Heart left ventricle (tissue), 16 donors: Measurements from ENCODE around the gene KIAA1958. TPM values are rescaled to one million over a fixed set of nuclear protein-coding genes. Genes with fewer than 3 reads are reported as not detected.

Experiments used
- ATAC-seq, 4 donors: fragments of 200-7000 bp; cut with Tn5 transposase; one replicate each; pipeline ENCODE4 v1.9.1; 2020 to 2022; ENCODE audit warnings: moderate library complexity in 4 of 4, mild to moderate bottlenecking in 3 of 4, moderate number of reproducible peaks in 1 of 4
- DNase-seq, 5 donors: peaks; one replicate each; pipeline ENCODE4 v3.0.0-alpha.2; 2020
- H3K27ac ChIP-seq, 12 donors: fragments of 200-600 bp; sonication (generic) in 4 of 12; one replicate each; pipeline versions ENCODE4 v1.5.0 to v1.8.0; 2016 to 2022; ENCODE audit warnings: mild to moderate bottlenecking in 2 of 12
- H3K27me3 ChIP-seq, 9 donors: fragments of 200-600 bp; sonication (generic) in 2 of 9; one replicate each; pipeline versions ENCODE4 v1.5.1 to v1.8.0; 2016 to 2022; ENCODE audit warnings: mild to moderate bottlenecking in 3 of 9
- H3K36me3 ChIP-seq, 9 donors: fragments of 200-600 bp; sonication (generic) in 2 of 9; one replicate each; pipeline versions ENCODE4 v1.5.0 to v1.8.0; 2018 to 2022; ENCODE audit warnings: mild to moderate bottlenecking in 2 of 9
- H3K4me1 ChIP-seq, 12 donors: fragments of 200-600 bp; sonication (generic) in 4 of 12; one replicate each; pipeline versions ENCODE4 v1.5.0 to v1.8.0; 2016 to 2022; ENCODE audit warnings: mild to moderate bottlenecking in 3 of 12
- H3K4me3 ChIP-seq, 12 donors: fragments of 200-600 bp; sonication (generic) in 4 of 12; one replicate each; pipeline versions ENCODE4 v1.5.0 to v1.8.0; 2017 to 2022; ENCODE audit warnings: mild to moderate bottlenecking in 9 of 12, moderate library complexity in 4 of 12
- H3K9me3 ChIP-seq, 12 donors: fragments of 200-600 bp; sonication (generic) in 4 of 12; one replicate each; pipeline versions ENCODE4 v1.5.0 to v1.8.0; 2016 to 2022; ENCODE audit warnings: mild to moderate bottlenecking in 1 of 12
- POLR2A ChIP-seq, 2 donors: fragments of 450-650 bp; IDR thresholded peaks; one replicate each; pipeline ENCODE4 v1.6.1; 2017; ENCODE audit warnings: antibody characterized with exemption in 2 of 2, mild to moderate bottlenecking in 2 of 2, moderate library complexity in 2 of 2
- WGBS, 4 donors: extraction: QIAGEN DNeasy Blood & Tissue Kit in 2 of 4; methylation state at CpG; one replicate each; pipeline versions ENCODE4 v1.1.5 to v1.1.7; 2013 to 2018; 5-methylcytosine and 5-hydroxymethylcytosine counted together
- intact Hi-C, 10 donors: fragments of 100-400 bp; cut with DNase I; formaldehyde crosslinking; loops; one replicate each; pipeline versions ENCODE4 v1.11.1 to v1.14.2; 2022
- polyA plus RNA-seq, 2 donors: library from polyadenylated mRNA; stranded (reverse); fragments of 200-250 nt; gene quantifications; one replicate each; pipeline ENCODE4 v1.2.3, GENCODE V29; 2013
- total RNA-seq, 9 donors: library from RNA; depleted of rRNA in 2 of 9; stranded (reverse); fragments of >200 nt in 2 of 9; fragmentation: NEBNext Ultra II Directional in 3 of 9; extraction: Animal tissue kit (Norgen Biotek cat#: 25700) in 3 of 9; gene quantifications; one replicate each; pipeline versions ENCODE4 v1.1.0 to v1.2.4, GENCODE V29; 2016 to 2023
- TF ChIP-seq, protein P1 (sequence below), 12 donors: fragments of 200-600 bp; sonication (generic) in 4 of 12; IDR thresholded peaks; one replicate each; pipeline versions ENCODE4 v1.5.0 to v1.8.0; 2018 to 2022; ENCODE audit warnings: antibody characterized with exemption in 12 of 12, mild to moderate bottlenecking in 5 of 12
- donor health status: ischemic (EF 13 %, LVEDD 7.1; RV severe dilation, severe dysfunction).
- donor health status: healthy with polysubstance abuse.
- donor health status: DM: no; HTN: yes; CAD: no.
- donor health status: DM: no; HTN: no; CAD: no.
- donor health status: ischemic (EF 25% LVEDD 6.9; RV normal size, moderate dysfunction).
- donor health status: ischemic (EF 25% LVEDD 5.7; RV mildly dilated, moderate dysfunction).
- donor health status: healthy.
- donor health status: DM: yes; HTN: yes; CAD: no.
- donor health status: ischemic (EF 35%, LVEDD 5.7; RV mildly dilated, moderate dysfunction).
- donor health status: nonischemic (EF 11% LVEDD 7.7; RV severe dilation, severe dysfunction).
- donor health status: DM: yes; HTN: yes; CAD: no.
- donor health status: PGD.
- donor health status: ischemic (EF 29% LVEDD 5.4; RV normal size, mild dysfunction).
- donor health status: nonischemic (EF 23%, LVEDD 6.1; RV moderate dilation, normal function).

The KIAA1958 gene
- total and polyA plus RNA-seq, 11 donors, result 0.99 to 8.5 (median 5.8) TPM

DNA sequence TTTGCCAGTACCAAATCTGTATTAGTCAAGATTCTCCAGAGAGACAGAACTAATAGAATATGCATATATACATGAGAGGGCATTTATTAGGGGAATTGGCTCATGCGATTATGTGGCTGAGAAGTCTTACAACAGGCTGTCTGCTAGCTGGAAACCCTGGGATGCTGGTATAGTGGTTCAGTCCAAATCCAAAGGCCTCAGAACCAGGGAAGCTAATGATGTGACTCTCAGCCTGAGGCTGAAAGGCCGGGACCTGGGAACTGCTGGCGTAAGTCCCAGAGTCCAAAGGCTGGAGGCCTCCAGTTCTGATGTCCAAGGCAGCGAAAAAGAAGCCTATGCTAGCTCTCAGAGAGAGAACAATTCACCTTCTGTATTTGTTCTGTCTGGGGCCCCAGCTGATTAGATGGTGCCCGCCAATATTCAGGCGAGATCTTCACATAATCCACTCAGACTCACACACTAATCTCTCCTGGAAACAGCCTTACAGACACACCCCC lies 84.1 kb downstream of the KIAA1958 start:
- WGBS, 4 donors, result 70 to 79% (median 74%) methylated on average over 6 of the region's 6 CpGs
- Histone ChIP-seq H3K36me3 (peaks cover 0 to 7% (median 0%) of the 10 kb centered on the region in 9 donors), H3K4me3 (no peak overlapping the region), H3K27me3 (no peaks in the 10 kb centered on the region), H3K4me1 (peaks cover 0 to 12% (median 0%) of the 10 kb centered on the region in 12 donors), H3K27ac (no peak overlapping the region), H3K9me3 (no peaks in the 10 kb centered on the region)
- TF ChIP-seq, protein P1, sequence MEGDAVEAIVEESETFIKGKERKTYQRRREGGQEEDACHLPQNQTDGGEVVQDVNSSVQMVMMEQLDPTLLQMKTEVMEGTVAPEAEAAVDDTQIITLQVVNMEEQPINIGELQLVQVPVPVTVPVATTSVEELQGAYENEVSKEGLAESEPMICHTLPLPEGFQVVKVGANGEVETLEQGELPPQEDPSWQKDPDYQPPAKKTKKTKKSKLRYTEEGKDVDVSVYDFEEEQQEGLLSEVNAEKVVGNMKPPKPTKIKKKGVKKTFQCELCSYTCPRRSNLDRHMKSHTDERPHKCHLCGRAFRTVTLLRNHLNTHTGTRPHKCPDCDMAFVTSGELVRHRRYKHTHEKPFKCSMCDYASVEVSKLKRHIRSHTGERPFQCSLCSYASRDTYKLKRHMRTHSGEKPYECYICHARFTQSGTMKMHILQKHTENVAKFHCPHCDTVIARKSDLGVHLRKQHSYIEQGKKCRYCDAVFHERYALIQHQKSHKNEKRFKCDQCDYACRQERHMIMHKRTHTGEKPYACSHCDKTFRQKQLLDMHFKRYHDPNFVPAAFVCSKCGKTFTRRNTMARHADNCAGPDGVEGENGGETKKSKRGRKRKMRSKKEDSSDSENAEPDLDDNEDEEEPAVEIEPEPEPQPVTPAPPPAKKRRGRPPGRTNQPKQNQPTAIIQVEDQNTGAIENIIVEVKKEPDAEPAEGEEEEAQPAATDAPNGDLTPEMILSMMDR (IDR thresholded peaks at IDR 0.05), result no peak
- no peak for TF ChIP-seq POLR2A (IDR thresholded peaks at IDR 0.05)
- no peak for DNase-seq
- no peak for ATAC-seq
- intact Hi-C loops, result no loop called here

DNA sequence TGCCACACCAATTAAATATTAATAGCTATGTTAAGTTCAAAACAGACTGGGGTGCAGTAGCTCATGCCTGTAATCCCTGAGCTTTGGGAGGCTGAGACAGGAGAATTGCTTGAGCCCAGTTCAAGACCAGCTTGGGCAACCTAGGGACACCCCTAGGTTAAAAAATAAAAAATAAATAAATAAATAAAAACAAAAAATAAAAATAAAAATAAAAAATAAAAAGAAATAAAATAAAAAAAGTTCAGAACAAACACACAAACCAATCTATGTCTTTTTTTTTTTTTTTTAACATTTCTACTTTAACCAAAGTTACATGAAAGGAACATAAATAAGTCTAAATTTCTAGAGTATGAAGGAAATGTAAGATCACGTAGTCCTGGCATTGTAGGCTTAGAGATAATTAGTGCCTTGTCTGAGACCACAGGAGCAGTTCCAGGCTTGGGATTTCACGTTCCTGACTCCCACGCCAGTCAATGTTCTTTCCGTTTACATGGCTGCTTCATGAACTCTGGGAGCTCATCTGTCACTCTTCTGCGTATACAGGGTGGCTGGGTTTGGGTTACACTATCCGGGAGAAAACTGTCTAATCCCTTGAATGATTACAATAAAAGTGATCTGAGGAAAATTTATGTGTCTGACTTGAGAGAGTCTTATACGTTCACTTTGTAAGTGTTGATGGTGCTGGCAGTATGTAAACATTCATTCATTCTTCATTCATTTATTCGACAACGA lies 85.2 kb downstream of the KIAA1958 start:
- ATAC-seq, result no peak
- H3K36me3 ChIP-seq, result peaks cover 0 to 7% (median 0%) of the 10 kb centered on the region in 9 donors
- H3K27ac ChIP-seq, result no peak overlapping the region
- no peak for DNase-seq
- intact Hi-C loops, result no loop called here
- no peaks in the 10 kb centered on the region for H3K9me3 ChIP-seq
- TF ChIP-seq, protein P1 (IDR thresholded peaks at IDR 0.05), result no peak
- TF ChIP-seq POLR2A (IDR thresholded peaks at IDR 0.05), result no peak
- H3K4me3 ChIP-seq, result no peak overlapping the region
- H3K27me3 ChIP-seq, result no peaks in the 10 kb centered on the region
- WGBS, 4 donors, result 92 to 95% (median 92%) methylated on average over 9 of the region's 9 CpGs
- H3K4me1 ChIP-seq, result peaks cover 0 to 12% (median 0%) of the 10 kb centered on the region in 12 donors

DNA sequence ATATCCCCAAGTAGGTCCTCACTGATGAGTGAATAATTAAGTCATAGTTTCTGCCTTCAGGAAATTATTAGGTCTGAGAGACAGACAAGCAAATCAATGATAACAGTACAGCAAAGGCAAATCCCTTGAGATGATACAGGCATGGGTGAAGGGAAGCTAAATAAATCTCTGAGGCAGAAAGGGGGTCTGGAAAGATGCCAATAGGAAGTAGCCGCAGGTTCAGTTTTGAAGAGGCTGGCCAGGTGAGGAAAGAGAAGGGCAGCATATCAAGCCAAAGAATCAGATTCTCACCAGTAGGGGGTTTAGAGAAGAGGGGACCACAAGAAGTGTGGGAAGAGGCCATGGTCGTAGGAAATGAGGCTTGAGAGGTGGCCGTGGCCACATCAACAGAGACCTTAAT lies 85.8 kb downstream of the KIAA1958 start:
- no peak for DNase-seq
- no peak for ATAC-seq
- Histone ChIP-seq H3K36me3 (peaks cover 0 to 7% (median 0%) of the 10 kb centered on the region in 9 donors), H3K9me3 (no peaks in the 10 kb centered on the region), H3K27me3 (no peaks in the 10 kb centered on the region), H3K27ac (no peak overlapping the region), H3K4me3 (no peak overlapping the region), H3K4me1 (peaks cover 0 to 12% (median 0%) of the 10 kb centered on the region in 12 donors)
- TF ChIP-seq, protein P1 (IDR thresholded peaks at IDR 0.05), result no peak
- TF ChIP-seq POLR2A (IDR thresholded peaks at IDR 0.05), result no peak
- 59 to 80% (median 62%) methylated on average over 3 of the region's 3 CpGs for WGBS, 4 donors
- intact Hi-C loops, result no loop called here

GRCh38 chr9:112574008-112574407 lies 87.4 kb downstream of the KIAA1958 start:
- no peak overlapping the region for H3K27ac ChIP-seq
- H3K4me3 ChIP-seq, result no peak overlapping the region
- 31 to 58% (median 47%) methylated on average over 1 of the region's 1 CpG; no CpG with 5 or more reads in 1 of the 4 donors for WGBS, 4 donors
- ATAC-seq (no peak), DNase-seq (no peak)
- intact Hi-C loops, result no loop called here
- no peaks in the 10 kb centered on the region for H3K9me3 ChIP-seq
- H3K36me3 ChIP-seq, result peaks cover 0 to 7% (median 0%) of the 10 kb centered on the region in 9 donors
- TF ChIP-seq POLR2A (IDR thresholded peaks at IDR 0.05), result no peak
- TF ChIP-seq, protein P1 (IDR thresholded peaks at IDR 0.05), result no peak
- no peaks in the 10 kb centered on the region for H3K27me3 ChIP-seq
- peaks cover 0 to 11% (median 0%) of the 10 kb centered on the region in 12 donors for H3K4me1 ChIP-seq
